Stimulated activated CD4-positive, alpha-beta T cell treated with anti-CD3 and anti-CD28 coated beads, TNF-alpha, amount 100 ng/mL, for 48 hours (primary cell): ENCODE data around the gene ZBTB4.
"Not testable (repeated sequence)": the region's sequence is repeated elsewhere in the genome, so short reads cannot be mapped to it uniquely, and the experiment has no call there.

ENCODE experiments used
- DNase-seq, 3 donors: peaks; one replicate each; pipeline ENCODE4 v3.0.0-alpha.2; 2020; ENCODE audit warnings: low read depth in 3 of 3

ZBTB4 gene

DNA sequence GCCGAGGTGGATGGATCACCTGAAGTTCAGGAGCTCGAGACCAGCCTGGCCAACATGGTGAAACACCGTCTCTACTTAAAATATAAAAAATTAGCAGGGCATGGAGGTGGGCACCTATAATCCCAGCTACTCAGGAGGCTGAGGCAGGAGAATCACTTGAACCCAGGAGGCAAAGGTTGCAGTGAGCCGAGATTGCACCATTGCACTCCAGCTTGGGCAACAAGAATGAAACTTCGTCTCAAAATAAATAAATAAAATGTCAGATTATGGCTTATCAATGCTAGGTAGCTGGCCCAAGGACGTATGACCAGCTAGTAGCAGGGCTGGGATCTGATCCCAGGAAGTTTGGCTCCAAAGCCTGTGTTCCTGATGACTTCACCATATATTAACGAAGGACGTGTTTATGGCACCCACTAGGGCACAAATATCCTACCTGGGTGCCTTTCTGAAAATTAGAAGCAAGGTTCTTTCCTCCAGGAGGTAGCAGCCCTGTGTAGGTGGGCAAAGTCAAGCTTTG, 8.9 kb downstream of the ZBTB4 start:
- not testable (repeated sequence) for DNase-seq

DNA sequence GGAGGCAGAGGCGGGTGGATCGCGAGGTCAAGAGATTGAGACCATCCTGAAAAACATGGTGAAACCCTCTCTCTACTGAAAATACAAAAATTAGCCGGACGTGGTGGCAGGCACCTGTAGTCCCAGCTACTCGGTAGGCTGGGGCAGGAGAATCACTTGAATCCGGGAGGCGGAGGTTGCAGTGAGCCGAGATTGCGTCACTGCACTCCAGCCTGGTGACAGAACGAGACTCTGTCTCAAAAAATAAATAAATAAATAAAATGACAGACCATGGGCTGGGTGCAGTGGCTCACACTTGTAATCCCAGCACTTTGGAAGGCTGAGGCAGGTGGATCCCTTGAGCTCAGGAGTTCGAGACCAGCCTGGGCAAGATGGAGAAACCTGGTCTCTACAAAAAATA, 9.6 kb downstream of the ZBTB4 start:
- DNase-seq = not testable (repeated sequence)

DNA sequence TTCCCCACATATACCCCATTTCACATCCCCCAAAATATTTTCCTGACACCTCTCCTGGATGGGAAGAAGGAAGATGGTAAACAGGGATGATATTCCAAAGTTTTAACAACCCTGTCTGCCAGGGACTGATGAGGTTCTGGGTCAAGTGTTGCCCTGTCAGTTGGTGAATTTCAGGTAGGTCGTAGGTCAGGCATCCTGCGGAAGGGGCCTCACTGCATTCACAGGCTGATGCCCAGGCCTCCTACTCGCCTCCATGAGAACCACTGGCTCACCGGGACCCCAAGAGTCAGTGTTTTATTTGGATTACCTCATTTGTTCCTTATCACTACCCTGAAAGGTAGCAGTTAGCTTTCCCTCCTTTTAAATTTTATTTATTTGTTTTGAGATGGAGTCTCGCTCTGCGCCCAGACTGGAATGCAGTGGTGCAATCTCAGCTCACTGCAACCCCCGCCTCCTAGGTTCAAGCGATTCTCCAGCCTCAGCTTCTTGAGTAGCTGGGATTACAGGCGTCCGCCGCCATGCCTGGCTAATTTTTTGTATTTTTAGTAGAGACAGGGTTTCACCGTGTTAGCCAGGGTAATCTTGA, 10.5 kb downstream of the ZBTB4 start:
- no peak for DNase-seq

DNA sequence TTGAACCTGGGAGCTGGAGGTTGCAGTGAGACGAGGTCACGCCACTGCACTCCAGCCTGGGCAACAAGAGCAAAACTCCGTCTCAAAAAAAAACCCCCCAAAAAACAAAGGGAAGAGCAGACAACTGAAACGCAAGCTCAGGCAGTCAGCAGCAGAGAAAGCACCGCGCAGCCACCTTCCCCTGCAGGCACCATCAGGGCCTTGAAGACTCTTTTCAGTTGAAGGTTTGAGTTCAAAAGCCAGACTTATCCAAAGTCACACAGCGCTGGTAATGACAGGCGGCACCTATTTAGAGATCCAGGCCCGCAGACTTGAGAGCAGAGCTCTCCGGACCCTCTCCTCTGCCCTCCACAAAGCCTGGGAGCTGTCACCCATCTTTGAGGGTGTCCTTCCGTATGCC, 11.1 kb downstream of the ZBTB4 start:
- no peak for DNase-seq

DNA sequence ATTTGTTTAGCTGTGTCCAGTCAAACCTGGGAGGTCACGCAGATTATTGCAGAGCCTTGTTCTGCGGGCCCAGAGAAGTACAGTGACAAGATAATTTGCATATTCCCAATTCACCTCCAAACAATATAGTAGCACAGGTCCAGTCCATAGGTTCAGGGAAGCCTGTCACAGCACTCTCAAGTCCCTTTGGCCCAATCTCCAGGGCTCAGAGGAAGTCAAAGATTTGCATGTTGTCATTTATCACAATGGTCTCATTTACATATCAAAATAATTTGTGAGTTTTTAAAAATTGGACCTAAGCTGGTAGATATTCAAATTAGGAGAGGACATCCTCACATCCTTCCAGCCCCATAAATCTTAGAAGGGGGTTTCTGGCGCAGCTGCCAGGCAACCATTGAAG, 11.9 kb downstream of the ZBTB4 start:
- DNase-seq = no peak

DNA sequence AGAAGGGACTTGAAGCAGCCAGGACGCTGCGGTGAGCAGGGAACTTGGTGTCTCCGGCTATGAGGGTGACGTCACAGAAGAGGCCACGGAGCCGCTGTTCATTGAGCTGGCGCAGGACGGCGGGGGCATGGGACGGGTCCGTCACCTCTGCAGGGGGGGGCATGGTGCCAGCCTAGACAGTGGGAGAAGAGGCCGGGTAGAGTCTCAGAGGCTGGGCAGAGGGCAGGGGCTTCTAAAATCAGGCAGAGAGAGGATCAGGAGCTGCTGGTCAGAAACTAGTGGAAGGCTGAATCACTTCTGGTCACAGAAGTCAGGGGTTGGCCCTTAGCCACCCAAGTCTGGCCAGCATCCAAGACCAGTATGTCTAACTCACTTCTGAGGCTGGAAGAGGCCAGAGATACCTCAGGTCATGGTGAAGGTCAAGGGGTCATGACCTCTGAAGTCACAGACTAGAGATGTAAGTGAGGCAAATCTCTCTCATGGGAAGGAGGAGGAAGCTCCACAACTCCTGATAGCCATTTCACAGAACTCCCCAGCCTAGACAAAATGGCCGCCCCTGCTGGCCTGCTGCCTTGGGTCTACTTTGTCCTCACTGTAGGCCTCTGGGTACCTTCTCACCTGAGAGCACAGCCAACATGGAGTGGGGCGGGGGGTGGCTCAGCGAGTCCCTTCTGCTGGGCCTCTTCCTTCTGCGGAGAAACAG, 12.6 kb downstream of the ZBTB4 start:
- no peak for DNase-seq

DNA sequence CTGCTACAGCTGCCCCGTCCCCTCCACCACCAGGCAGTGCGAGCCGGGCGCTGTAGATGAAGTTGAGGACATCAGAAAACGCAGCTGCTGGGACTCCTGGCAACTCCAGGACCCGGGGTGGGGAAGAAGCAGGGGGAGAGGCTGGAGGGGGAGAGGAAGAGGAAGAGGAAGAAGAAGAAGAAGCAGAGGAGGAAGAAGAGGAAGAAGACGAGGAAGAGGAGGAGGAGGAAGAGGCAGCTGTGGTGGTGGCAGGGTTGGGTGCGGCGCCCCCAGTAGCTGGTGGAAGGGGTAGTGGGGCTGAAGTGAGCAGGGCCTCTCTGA, 13.2 kb downstream of the ZBTB4 start:
- no peak for DNase-seq

DNA sequence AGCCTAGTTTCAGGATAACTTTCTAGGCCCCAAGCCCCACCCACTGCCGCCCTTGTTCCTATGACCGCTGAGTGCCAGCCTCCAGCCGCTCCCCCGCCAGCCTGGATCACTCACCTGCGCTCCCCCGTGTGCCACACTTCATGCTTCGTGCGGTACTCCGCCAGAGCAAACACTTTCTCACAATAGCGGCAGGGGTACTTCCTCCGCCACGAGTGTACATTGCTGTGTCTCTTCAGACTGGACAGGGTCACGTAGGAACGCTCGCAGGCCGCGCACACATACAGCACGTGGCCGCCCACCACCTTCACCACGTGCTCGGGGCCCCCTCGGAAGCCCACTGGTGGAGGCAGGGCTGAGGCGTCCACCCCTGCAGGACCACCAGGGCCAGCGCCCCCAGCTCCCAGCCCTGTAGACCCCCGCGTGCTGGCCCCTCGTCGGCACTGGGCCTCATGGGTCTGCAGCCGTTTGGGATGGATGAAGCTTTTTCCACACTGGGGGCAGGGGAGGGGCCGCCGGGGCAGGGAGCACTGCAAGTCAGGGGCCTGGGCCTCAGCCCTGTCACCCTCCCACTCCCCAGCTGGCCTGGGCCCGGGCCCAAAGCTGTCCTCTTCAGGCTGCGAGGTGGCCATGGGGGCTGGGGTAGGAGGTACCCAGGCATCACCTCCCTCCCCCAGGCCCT, 13.7 kb downstream of the ZBTB4 start:
- no peak for DNase-seq

DNA sequence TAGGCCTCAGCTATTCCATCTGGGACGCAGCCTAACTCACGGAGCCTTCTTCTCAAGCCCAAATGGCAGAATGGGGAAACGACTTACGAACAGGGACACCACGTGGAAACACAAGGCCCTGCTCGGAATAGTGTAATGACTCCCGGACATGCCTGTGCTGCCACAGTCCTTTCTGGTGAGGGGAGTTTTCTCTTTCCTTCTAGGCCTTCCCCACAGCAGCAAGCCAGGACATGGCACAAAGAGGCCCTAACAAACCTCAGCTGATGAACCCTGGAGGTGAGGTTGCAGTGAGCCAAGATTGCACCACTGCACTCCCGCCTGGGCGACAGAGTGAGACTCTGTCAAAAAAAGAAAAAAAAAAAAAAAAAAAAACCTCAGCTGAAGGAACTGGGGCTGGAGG, 15.3 kb downstream of the ZBTB4 start:
- no peak for DNase-seq

DNA sequence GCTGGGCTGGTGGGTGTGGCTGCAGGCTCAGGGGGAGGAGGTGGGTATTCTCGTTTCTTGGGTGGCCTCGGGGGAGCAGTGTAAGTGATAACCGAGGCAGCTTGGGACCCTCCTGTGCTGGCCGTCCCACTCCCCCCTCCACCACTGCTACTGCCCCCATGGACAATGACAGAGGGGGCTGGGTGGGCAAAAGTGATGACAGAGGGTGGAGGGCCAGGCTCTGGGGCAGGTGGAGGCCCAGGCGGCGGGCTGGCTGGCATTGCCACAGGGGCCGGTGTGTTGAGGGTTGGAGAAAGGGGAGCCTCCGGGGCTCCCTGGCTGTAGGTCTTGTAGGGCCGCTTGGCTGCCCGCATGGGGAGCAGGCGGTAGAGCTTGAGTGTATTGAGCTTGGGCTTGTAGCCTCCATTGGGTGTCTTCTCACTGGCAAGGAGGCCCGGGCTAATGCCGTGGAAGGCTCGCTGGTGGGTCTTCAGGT, 16.0 kb downstream of the ZBTB4 start:
- no peak for DNase-seq

DNA sequence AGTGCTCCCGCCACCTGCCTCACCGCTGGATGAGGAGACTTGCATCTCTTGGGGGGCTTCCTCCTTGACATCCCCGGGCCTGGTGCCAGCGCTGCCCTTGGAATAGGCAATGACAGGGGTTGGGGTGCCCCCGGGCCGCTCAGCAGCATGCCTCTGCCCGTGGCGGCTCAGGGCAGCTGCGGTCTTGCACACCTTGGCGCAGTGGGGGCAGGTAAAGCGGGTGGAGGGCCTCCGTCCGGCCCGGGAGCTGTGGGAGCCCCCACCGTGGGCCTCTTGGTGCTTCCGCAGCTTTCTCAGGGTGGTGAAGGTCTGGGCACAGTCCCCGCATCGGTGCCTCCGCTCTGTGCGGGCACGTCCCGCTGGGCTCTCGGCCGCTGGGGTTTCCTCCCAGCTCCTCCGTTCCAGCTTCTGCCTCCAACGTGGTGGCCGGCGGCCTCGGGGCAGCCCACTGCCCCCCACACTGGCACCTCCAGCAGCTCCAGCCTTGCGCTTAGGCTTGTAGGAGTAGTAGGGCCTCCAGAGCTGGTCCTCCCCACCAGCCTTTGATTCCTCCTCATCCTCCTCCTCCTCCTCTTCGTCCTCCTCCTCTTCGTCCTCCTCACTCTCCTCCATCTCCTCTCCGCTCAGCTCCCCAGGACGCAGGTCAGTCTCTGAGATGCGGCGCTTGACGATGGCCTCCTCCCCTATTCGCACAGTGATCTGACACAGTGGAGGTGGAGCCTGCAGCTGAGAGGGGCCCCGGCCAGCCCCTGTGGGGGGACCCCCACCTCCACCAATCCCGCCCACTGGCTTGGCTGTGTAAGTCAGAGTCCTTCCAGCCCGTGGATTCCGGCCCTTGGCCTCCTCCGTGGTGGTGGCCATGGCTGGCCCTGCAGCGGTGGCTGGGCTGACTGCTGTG, 16.7 kb downstream of the ZBTB4 start:
- DNase-seq = no peak

DNA sequence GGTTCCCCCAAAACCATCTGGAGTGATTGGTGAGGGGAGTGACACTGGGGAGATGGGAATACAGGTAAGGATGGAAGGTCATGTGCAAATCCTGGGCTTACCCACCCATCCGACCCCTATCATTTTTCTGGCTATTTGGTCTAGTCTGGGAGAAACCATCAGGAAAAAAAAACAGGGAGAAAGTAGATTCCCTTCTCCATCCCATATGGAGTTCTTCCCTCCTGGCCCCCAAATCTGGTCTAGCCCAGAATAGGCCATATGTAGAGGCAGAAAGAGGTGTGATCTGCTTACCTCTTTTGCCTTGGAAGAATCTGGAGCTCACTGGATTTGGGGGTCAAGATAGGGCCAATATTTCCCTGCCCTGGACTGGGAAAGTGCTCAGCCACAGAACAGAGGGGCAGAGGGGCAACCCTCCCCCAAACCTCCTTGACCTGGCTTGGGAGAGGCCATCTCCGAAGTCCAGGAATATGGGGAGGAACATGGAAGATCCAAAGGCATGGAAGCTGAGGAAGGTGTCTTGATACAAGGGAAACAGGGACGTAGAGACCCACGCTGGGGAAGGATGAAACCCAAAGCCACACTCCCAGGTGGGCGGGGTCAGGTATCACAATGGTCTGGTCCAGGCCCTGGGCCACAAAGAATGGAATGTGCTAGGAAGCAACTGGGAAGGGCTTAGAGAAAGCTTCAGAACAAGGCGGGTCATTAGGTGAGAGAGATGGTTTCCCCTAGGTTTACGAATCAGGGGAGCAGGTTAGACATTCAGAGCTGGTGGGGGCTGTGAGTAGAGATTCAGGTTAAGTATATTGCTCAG, 18.4 kb downstream of the ZBTB4 start:
- DNase-seq = no peak

DNA sequence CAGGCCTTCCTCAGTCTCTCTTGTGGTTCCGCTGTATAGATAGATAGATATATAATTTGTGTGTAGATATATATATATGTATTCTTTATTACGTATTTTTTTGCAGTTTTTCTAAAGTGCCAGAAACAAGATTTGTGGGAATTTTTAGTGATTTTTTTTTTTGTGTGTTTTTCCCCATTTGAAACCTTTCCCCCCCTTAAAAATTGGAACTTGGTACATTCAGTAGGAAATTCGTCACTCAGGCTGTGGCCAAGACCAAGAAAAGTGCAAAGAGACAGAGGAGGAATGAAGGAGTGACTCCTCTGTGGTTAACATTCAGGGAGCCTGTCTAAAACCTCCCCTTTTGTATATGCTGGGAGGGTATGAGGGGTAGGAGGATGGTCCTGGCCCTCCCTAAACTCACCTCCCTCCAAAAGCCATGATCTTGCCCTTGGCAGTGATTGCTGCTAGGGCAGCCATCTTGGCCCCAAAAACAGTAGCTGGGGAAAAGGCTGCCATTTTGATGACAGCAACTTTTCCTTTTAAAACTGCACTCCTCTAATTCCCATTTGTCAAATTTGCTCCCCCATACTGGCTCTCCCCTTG, 19.4 kb downstream of the ZBTB4 start:
- no peak for DNase-seq

DNA sequence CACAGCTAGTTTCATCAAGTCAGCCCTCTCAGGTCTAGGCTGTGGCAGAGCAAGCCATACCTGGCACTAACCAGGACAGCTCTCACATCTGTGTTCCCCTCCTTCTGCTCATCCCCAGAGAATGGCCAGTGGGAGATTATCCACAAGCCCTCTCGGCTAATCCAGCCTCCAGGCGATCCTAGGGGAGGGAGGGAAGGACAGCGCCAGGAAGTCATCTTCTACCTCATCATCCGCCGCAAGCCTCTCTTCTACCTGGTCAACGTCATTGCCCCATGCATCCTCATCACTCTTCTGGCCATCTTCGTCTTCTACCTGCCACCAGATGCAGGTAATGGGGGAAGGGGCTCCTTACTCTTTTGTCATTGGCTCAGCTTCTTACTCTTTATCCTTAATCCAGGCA, 31.0 kb downstream of the ZBTB4 start:
- DNase-seq = no peak

DNA sequence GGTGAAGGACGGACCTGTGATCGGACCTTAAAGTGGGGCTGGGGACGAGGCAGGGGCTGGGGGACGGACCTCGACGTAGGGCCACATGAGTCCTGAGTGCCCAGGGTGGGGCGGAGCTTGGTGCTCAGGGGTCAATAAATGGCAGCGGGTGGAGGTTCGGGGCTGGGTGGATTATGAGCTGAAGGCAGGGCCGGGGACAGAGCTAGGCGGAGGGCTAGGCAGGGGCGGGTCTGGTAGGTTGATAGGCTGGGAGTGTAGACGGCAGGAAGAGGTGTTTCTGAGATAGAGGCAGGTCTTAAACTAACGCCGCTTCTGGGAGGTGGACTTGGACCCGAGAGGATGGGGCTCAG, 33.8 kb downstream of the ZBTB4 start:
- no peak for DNase-seq

DNA sequence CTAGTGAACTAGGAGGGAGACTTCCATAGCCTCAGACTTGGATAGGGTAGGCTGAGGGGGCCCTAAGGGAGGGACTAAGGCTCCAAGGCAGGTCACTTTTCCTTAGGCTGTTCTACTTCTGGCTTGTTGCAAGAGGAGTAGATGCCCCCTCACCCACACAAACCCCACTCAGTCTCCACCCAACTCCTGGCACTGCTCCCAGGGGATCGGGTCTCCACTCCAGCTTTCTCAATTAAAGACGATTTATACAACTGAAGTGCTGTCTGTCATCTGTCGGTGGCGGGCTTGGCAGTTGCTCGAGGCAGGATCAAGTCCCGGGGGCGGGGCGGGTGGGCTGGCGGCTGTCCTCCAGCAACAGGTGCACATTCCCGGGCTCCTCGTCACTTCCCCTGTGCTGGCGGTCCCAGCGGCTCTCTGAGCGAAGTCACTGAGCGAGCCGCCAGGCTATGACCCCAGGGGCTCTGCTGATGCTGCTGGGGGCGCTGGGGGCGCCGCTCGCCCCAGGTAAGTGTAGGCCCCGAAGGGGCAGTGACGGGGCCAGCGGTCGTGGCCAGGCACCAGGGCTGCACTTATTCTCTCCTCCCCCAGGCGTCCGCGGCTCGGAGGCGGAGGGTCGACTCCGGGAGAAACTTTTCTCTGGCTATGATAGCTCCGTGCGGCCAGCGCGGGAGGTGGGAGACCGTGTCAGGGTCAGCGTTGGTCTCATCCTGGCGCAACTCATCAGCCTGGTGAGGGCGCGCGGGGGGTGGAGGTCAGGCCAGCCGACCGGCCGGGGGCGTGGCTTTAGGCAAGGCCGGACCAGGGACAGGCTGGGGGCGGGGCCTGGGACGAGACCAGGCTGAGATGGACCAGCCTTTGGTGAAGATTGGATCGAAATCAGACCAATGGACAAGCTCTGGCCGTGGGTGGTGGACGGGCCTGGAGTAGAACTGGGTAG, 34.5 kb downstream of the ZBTB4 start, which contains the start of gene CHRNB1:
Gene CHRNB1 (plus strand): TSS at position 380 of the 937 bp plus-strand sequence. CDS start 67 bp downstream, at position 447.
- no peak for DNase-seq

DNA sequence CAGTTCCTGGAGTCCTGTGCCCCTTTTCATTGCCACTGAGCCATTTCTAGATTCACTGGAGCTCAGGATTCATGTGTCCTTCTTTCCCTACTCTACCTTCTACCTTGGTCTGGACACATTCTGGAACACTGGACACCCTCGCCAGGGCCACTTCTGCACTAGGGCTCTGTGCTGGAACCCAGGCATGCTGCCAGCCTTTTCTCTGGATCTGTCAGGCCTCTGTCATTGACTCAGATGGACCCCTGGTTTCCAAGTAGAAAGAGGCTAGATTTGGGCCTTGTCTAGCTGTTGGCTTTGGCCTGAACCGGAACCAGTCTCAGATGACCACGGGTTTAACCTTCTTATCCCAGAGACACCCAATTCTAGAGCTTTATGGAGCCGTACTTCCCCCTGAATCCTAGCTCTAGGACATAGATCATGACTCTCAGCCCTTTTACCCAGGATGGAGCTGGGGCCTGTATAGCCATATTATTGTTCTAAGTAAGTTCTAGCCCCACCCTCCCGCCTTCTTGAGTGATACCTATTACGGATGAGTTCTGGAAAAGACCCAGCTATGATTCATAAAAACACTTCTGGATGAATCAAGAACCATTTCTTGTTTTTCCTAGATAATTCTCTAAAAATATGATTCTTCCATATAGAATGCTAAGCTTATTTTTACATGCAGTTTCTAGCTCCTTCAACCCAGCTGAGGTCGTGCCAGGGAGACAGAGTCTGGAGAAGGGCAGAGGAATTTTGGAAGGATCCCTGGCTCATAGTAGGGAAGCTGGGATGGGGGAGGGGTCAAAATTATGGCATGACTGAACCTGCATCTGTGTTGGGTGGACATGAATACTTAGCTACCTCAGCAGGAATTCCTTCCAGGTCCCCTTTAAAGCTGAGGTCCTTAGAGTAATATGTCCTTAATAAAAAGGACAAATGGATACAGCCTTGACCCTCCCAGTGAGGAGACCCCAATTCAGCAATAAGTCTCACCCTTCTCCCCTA, 35.6 kb downstream of the ZBTB4 start:
- DNase-seq = no peak

DNA sequence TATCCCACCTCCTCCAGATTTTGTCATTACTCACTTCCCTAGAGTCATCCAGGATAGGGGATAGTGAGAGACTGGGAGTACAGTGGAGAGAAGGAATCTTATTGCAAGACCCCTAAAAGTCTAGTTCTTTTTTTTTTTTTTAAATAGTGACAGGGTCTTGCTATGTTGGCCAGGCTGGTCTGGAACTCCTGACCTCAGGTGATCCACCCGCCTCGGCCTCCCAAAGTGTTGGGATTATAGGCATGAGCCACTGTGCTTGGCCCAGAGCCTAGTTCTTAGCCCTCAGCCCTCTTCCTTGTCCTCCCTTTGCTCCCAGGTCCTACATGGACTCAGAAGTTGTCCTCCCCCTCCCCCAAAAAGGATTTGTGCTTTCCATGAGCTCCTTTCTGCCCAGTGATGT, 37.3 kb downstream of the ZBTB4 start:
- no peak for DNase-seq
